SU-DHL-6 (cell line): Measurements from ENCODE around the gene UFD1.

Experiments
- EZH2phosphoT487 ChIP-seq: fragments of 200-600 bp; sonication (generic), shearing (Covaris generic); conservative IDR thresholded peaks from 2 replicates; pipeline ENCODE4 v1.6.1; 2018; ENCODE audit warnings: mild to moderate bottlenecking, antibody characterized with exemption, low read length, moderate library complexity, mixed read lengths
- TF ChIP-seq, protein P1 (sequence below): fragments of 200-600 bp; sonication (generic); IDR thresholded peaks from one replicate; pipeline ENCODE4 v1.5.1; 2017; ENCODE audit warnings: antibody characterized with exemption, mild to moderate bottlenecking, low read length, moderate library complexity; ENCODE audit not compliant: insufficient read depth, poor library complexity, severe bottlenecking

DNA sequence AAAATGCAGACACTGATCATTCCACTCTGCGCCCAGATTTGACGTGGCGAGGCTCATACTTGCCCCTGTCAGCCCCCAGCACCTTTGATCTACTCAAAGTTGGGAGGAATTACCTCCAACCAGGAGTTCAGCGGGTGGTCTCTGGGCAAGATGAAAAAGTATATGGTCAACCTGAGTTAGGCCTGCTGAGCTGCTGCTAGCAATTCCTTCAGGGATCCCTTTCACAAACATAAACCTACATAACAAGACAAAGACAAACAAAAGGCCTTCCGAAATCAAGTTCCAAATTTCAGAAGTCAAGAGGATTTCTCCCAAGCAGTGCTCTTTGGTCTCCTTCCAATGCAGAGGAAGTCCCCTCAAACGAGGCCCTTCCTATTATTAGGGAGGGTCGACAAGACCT, 24.4 kb upstream of the UFD1 start:
- TF ChIP-seq, protein P1, sequence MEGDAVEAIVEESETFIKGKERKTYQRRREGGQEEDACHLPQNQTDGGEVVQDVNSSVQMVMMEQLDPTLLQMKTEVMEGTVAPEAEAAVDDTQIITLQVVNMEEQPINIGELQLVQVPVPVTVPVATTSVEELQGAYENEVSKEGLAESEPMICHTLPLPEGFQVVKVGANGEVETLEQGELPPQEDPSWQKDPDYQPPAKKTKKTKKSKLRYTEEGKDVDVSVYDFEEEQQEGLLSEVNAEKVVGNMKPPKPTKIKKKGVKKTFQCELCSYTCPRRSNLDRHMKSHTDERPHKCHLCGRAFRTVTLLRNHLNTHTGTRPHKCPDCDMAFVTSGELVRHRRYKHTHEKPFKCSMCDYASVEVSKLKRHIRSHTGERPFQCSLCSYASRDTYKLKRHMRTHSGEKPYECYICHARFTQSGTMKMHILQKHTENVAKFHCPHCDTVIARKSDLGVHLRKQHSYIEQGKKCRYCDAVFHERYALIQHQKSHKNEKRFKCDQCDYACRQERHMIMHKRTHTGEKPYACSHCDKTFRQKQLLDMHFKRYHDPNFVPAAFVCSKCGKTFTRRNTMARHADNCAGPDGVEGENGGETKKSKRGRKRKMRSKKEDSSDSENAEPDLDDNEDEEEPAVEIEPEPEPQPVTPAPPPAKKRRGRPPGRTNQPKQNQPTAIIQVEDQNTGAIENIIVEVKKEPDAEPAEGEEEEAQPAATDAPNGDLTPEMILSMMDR = no peak
- no peak for TF ChIP-seq EZH2phosphoT487
